HG03342 (cell line): ENCODE results near the gene VPS9D1.
A peak's percentile ranks its signal among the peaks of the same experiment; 100 is the strongest.

Source experiments
- ATAC-seq: cut with Tn5 transposase; IDR thresholded peaks from one replicate; pipeline ENCODE4 v1.9.1; 2021; ENCODE audit warnings: mild to moderate bottlenecking, moderate library complexity; ENCODE audit not compliant: unreplicated experiment

VPS9D1 gene, protein sequence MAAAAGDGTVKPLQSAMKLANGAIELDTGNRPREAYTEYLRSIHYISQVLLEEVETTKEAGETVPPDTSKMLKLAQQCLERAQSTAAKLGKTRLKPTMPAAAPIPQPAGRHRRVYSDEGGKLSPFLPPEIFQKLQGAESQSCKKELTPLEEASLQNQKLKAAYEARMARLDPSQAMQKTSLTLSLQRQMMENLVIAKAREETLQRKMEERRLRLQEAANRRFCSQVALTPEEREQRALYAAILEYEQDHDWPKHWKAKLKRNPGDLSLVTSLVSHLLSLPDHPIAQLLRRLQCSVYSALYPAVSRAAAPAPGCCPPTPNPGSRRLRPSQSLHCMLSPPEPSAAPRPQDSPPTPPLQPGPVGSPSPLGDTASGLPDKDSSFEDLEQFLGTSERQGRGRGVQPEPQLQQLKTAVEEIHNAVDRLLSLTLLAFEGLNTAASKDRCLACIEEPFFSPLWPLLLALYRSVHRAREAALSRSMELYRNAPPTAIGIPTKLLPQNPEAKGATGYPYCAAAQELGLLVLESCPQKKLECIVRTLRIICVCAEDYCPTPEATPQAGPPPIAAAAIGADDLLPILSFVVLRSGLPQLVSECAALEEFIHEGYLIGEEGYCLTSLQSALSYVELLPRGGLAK

DNA sequence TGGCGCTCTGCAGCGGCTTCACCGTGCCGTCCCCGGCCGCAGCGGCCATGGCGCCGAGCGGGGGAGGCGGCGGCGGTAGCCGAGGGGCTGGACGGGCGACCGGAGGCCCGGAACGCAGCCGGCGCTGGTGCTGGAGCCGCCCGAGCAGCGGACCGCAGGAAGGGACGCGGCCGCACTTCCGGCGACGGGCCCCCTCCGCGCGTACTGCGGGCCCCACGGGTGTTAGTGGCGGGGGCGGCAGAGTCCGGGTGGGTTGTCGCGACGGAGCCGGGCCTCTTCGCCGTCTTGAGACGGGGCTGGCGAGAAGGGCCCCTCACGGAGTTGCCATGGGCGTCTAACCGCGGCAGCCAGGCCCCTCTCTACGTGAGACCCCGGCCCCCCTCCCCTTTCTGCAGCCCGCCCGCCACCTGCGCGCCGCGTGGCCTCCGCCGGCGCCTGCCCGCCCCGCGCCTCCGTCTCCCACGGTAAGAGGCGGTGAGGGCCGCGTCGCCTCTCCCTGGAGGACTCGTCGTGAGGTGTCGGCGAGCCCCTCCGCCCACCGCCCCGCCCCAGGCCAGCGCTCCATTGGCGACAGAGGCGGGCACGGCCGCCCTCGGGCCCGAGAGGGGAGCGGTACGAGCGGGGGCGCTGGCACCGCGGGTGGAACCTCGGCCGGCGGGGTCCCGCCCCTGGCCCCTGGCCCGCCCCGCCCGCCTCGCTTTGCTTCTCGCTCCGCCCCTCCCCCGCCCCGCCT lies at the start of gene VPS9D1, which contains the start of gene ZNF276:
Gene VPS9D1 (minus strand): TSS at position 86 of the 733 bp plus-strand sequence. CDS start 37 bp downstream, at position 49.
Gene ZNF276 (plus strand): TSS at position 725 of the 733 bp plus-strand sequence. CDS start 104 bp downstream, outside the sequence.
- ATAC-seq = peak; percentile 51

DNA sequence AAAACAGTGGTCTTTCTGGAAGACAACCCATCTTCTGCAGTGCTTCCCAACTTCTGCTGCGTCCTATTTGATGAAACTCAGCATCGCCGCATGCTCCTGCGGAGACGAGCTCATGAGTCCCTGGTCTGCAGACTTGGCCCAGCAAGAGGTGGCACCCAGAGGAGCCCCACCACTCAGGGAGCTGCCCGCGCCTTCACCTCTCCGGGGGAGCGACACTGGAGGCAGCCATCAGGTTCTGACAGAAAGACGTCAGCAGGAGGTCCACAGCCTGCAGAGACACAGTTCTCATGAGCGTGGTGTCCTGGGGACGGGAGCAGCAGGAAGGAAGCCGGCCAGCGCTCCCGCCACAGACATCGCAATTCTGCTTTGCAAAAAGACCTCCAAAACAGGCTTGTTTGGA lies 49.7 kb upstream of the VPS9D1 start:
- no peak for ATAC-seq

DNA sequence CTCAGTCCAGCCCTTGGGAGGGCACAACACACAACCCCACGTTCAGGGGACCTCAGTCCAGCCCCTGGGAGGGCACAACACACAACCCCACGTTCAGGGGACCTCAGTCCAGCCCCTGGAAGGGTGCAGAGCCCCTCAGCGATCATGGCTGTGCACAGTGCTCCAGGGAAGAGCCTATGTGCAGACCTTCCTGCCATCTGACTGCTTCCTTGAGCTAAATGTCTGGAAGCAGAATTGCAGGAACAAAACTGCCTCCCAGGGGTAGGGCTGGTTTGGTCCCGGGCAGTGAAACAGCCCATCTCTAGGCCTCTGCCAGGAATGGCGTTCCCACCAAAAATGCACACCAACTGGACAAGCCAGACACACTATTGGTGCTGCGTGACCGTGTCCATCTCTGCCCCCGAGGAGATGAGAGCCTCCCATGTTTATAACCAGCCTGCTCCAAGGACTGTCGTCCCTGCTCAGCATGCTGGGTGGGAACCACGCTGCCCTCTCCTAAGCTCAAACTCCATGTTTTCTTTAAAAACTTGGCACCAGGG lies 44.7 kb upstream of the VPS9D1 start:
- ATAC-seq = no peak

DNA sequence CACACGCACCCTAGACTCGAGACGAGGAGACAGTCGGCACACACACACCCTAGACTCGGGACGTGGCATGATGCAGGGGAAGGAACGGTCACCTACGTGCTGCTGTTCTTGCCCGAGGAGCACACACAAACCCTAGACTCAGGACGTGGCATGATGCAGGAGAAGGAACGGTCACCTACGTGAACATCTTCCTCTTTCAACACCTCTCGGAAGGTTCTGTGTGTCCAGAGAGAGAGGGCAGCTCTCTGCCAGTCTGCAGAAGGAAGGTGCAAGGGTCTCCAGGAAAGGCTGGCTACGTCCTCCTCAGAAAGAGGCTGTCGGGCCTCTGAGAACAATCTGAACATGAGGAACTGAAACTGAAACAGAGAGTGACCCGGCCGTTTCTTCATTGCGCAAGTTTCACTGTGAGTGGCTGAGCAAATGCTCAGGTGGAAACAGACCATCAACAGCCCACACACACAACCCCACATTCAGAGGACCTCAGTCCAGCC lies 44.1 kb upstream of the VPS9D1 start:
- ATAC-seq = peak; percentile 92

DNA sequence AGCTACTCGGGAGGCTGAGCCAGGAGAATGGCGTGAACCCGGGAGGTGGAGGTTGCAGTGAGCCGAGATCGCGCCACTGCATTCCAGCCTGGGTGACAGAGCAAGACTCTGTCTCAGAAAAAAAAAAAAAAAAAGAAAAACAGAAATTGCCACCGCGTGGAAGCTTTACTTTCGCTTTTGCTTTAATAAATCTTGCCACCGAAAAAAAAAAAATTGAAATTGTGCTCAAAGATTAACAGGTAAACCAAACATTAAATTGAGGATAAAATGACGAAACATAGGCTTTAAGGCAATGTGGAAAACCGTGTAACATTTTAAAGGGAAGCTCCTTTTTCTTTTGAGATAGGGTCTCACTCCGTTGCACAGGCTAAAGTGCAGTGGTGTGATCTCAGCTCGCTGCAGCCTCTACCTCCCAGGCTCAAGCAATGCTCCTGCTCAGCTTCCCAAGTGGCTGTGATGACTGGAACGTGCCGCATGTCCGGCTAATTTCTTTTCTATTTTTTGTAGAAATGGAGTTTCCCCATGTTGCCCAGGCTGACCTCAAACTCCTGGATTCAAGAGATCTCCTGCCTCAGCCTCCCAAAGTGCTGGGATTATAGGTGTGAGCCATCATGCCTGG lies 40.7 kb upstream of the VPS9D1 start:
- no peak for ATAC-seq

DNA sequence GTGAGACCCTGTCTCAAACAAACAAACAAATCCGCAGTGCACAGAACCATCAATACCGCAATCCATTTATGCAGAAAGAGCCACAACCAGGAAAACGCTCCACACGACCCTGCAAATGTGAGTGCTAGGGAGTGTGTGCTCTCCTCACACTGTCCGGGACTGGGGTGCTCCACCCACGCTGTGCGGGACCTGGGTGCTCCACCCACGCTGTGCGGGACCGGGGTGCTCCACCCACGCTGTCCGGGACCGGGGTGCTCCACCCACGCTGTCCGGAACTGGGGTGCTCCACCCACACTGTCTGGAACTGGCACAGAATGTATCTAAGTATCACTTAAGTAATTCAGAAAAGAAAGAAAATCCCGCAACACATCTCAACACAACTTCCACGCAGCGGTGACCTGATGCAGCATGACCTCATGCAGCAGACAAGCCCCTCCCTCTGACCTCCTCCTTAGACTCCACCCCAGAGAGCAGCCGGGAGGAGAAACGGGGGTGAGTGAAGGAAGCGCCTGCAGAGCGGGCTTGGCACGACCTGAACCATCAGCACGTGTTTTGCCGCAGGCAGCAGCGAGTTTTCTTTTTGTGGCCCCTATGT lies 39.1 kb upstream of the VPS9D1 start:
- no peak for ATAC-seq

- no peak for ATAC-seq
Observed at GRCh38 chr16:89749637-89750036, 28.9 kb upstream of the VPS9D1 start.

GRCh38 chr16:89748921-89749320 lies 28.2 kb upstream of the VPS9D1 start:
- no peak for ATAC-seq

GRCh38 chr16:89748076-89748475 lies 27.4 kb upstream of the VPS9D1 start:
- ATAC-seq = no peak

DNA sequence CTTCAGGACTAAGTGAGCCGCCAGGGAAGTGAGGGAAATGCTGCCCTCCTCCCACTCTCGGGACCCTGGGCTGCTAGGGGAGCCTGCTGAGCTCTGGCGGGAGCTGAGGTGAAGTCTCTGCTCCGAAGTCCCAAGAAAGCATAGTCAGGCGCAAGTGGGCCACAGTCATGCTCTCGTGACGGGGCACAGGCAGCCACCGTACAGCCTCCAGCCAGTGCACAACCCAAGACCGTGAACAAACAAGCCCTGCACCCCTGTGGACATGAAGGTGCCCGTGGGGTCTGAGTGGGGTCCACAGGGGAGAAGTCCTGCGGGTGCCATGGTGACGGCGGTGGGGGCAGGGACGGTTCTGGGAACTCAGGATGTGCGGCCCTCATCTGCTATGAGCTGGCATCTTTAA lies 25.3 kb upstream of the VPS9D1 start:
- no peak for ATAC-seq

DNA sequence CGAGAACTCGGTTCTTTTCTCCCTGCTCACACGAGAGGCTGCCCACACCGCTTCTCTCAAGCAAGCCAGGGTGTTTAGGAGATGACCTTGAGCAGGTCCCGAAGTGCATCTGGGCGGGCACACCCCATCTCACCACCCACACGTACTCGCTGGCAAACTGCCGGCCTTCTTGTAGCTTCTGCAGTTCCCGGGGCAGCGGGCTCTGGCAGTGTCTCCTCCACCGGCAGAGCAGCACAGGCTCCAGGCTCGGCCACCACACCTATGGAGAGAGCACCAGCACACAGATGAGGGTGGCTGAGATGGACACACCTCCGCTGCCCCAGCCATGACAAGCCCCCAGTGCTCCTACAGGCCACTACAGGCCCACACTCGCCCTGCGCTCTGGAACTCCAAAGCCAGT lies 24.1 kb upstream of the VPS9D1 start:
- ATAC-seq = no peak

- ATAC-seq = no peak
Observed at GRCh38 chr16:89742948-89743347, 22.2 kb upstream of the VPS9D1 start.

GRCh38 chr16:89741342-89742014 lies 20.8 kb upstream of the VPS9D1 start:
- ATAC-seq = no peak

DNA sequence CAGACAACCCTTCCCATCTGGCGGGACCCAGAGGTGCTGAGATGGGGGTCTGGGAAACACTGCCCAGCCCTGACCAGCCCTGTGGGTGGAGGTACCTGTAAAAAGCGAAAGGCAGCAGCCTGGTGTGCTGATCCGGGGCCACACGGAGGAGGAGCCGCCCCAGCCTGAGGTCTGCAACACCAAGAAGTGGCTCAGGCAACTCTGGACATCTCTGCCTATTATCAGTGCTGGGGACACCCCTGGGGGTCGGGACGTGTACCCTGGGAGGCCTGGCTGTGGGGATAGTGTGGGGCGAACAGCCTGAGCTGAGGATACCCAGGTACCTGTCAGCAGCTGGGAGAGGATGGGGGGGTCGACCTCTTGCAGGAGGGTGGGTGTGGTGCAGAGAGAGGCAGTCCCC lies 18.7 kb upstream of the VPS9D1 start:
- ATAC-seq = no peak

- no peak for ATAC-seq
Observed at GRCh38 chr16:89738538-89739317, 18.0 kb upstream of the VPS9D1 start.

DNA sequence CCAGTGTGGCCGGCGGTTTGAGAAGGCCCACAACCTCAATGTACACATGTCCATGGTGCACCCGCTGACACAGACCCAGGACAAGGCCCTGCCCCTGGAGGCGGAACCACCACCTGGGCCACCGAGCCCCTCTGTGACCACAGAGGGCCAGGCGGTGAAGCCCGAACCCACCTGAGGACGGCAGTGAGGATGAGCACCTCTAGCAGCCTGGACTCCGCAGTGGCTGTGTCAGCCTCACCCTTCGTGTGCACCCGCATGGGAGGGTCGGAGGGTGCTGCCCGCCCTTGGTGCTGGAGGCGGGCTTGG lies 17.3 kb upstream of the VPS9D1 start:
- ATAC-seq = no peak

- no peak for ATAC-seq
Observed at GRCh38 chr16:89737341-89738071, 16.8 kb upstream of the VPS9D1 start.

DNA sequence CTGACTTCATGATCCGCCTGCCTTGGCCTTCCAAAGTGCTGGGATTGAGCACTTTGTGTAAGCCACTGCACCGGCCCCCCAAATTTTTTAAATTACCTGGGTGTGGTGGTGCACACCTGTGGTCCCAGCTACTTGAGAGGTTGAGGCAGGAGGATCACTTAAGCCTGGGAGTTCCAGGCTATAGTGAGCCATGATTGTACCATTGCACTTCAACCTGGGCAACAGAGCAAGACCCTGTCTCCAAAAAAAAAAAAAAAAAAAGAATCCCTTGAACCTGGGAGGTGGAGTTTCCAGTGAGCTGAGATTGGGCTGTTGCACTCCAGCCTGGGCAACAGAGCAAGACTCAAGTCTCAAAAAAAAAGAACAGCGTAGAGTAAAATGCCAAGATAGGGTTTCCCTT lies 15.9 kb upstream of the VPS9D1 start:
- ATAC-seq = no peak

DNA sequence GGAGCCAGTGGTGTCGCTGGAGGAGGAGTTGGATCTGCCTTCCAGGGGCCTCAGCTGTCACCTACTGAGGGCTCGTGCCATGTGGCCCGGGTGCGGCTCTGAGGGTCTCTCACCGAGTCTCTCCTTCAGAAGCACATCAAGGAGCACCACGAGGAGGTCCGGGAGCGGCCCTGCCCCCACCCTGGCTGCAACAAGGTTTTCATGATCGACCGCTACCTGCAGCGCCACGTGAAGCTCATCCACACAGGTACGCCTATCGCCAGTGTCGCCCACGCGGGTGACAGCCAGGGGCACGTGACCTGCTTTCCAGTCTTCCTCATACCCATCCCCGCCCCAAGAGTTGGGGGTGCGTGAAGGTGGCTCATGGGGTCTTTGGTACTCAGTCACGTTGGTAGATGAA lies 13.1 kb upstream of the VPS9D1 start:
- ATAC-seq = no peak
